GM19238 (cell line): ENCODE measurements around the gene MIEF2.

Experiments used
- DNase-seq: peaks from one replicate; pipeline ENCODE4 v3.0.0; 2011; ENCODE audit warnings: low spot score; ENCODE audit not compliant: insufficient read length

Gene MIEF2

DNA sequence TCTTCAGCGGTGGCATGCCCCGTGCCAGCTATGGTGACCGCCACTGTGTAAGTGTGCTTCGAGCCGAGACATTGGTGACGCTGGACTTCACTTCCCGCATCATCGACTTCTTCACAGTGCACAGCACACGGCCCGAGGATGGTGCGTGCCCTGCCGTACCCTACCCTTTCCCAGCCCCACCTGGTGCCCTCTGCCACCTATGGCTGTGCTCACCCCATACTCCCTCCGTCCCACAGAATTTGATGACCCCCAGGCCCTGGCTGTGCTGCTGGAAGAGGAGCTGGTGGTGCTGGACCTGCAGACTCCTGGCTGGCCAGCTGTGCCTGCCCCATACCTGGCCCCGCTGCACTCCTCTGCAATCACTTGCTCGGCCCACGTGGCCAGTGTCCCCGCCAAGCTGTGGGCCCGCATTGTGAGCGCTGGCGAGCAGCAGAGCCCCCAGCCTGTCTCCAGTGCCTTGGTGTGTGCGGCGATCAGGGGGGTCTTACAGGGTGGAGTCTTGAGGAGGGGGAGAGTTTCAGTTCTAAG, 25.5 kb upstream of the MIEF2 start:
- DNase-seq = no peak

DNA sequence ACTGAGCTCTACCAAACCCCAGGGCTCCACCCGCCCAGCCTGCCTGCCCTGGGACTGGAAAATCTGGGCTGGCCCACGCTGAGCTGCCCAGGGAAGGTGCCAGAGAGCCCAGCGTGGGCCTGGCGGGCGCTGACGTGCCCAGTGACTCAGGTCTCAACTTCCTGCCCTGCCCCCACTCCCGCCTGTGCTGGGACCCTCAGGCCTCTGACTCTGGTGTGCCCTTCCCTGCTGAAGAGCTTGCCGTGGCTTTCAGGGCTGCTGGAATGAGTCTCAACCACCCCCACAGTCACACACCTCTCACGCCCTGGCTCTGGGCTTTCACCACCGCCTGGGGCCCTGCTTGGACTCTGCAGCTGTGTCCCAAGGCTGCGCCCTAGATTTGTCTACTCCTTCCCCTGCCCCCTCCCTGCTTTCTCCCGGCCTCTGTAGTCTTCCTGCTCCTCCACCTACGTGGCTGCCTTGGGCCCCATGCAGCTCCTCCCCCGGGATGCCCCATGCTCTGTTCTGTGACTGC, 24.7 kb upstream of the MIEF2 start:
- no peak for DNase-seq

DNA sequence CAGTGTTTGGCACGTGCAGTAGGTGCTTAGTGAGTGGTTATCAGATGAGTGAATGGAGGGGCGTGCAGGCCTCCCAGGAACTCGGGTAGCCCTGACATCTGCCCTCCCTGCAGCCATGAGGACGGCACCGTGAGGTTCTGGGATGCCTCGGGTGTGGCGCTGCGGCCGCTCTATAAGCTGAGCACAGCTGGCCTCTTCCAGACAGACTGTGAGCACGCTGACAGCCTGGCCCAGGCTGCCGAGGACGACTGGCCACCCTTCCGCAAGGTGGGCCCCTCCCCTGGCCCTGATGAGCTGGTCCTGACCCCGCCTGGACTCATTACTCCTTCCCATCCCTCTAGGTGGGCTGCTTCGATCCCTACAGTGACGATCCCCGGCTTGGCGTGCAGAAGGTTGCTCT, 24.0 kb upstream of the MIEF2 start:
- no peak for DNase-seq

GRCh38 chr17:18237461-18237860, 23.0 kb upstream of the MIEF2 start:
- no peak for DNase-seq

DNA sequence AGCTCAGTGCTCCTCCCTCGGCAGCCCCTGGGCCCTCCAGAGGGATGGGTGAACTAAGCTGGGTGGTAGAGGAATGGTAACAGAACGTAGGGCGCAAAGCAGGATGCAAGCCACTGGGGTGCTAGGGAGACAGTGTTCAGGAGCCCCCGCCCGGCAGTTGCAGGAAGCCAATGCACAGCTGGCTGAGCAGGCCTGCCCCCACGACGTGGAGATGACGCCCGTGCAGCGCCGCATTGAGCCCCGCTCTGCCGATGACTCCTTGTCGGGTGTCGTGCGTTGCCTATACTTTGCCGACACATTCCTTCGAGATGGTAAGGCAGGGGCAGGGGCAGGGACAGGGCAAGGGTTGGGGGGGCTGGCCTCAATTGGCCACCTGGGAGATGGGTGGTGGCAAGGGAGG, 22.2 kb upstream of the MIEF2 start:
- no peak for DNase-seq

GRCh38 chr17:18240449-18240848, 20.0 kb upstream of the MIEF2 start:
- DNase-seq = no peak

DNA sequence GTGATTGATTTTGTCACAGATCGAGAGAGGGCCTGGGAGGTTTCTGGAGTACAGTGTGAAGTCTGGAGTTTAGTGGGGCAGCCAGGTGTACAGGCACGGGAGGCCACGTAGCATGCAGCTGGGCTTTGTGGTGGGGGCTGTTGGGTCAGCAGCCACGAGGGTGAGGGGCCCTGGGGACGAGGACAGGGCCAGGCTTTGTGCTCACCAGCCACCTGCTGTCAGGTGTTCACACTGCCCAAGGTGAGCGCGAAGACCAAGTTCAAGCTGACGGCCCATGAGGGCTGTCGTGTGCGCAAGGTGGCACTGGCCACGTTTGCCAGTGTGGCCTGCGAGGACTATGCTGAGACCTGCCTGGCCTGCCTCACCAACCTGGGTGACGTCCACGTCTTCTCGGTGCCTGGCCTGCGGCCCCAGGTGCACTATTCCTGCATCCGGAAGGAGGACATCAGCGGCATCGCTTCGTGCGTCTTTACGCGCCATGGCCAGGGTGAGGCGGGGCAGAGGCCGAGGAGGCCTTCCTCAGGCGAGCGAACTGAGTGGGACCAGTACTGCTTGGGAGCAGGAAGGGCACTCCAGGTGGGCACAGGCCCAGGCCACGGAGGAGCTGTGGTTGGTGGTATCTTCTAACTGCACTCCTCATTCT, 19.1 kb upstream of the MIEF2 start:
- no peak for DNase-seq

DNA sequence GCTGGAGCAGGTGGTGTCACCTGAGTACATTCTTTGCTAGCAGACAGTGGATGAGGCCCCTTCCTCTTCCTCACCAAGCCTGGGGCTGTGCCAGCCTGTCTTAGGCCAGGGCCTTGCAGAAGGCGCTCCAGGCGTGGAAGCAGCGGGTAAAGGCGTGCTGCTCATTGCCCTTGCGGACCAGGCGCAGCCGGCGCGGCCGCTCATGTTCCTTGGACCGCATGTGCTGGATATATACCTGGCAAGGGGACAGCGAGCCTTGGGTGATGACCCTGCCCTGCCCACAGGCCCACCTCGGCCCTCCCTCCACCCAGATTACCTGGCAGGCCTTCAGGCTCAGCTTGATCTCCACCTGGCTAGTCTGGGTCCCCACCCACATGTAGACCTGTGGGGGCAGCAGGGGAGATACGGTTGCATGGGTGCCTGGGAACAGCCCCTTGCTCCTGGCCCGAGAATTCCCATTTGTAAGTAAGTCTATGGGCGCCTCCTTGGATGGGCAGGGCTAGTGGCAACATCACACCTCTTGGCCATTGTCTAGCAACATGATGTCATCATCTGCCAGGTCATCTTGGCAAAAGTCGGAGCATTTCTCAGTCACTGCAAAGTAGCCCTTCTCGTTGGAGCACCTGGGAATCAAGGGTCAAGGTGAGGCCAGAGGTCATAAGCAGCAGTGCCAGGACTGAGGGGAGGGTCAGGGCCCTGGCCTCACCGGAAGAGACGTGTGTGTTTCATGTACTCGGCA, 15.3 kb upstream of the MIEF2 start:
- DNase-seq = no peak

DNA sequence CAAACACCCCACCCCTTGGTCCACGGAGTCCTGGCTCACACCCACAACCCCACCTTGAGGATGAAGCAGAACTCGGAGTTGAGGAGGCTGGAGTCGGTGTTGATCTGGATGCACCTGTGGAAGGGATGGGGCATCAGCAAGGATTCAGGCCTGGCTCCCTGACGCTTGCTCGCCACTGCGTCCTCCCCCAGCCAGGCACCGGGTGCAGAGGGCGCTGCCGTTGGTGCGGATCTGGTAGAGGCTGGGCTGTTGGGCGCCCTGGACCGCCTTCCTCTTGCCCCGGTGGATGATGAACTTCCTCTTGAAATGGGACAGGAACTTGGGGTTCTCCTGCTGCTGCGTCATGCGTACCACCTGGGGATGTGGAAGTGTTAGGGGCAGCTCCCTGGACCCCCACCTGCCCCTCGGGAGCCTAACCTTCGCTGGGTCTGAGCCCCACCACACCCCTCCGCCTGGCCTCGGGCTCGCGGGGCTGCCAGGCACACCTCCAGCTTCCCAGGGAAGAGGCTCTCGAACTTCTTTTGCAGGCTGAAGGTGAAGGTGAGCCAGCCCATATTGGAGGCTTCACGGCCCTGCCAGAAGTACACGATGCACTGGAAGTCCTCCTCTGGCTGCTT, 14.2 kb upstream of the MIEF2 start:
- no peak for DNase-seq

DNA sequence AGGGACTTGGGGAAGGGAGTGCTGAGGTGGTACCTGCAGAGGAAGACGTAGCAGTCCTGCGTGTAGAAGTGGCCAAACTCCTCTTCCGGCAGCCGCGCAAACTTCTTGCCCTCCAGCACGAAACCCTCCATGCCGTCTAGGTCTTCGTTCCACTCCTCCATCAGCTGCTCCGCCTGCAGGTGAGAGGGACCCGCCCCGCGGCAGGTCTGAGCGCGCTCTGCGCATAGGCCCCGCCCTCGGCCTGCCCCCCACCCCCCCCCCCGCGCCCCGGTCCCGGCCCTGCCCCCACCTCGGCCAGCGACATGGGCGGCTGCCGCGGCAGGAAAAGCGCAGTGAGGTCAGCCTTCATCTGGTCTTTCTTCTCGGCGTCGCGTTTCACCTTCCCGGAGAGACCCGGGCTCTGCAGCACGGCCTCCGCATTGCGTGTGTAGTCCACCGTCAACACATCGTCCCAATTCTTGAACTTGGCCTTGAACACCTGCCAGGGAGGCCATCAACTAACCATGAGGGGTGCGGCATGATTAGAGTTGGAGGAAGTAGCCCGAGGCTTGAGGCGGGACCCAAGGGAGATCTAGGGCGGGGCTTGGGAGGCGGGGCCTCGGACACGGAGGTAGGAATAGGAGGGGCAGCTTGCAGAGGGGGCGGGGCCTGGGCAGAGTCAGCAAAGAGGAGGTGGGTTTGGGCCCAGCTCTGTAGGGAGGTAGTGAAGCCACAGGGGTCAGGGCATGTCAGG, 13.4 kb upstream of the MIEF2 start:
- peak; percentile 38 for DNase-seq

DNA sequence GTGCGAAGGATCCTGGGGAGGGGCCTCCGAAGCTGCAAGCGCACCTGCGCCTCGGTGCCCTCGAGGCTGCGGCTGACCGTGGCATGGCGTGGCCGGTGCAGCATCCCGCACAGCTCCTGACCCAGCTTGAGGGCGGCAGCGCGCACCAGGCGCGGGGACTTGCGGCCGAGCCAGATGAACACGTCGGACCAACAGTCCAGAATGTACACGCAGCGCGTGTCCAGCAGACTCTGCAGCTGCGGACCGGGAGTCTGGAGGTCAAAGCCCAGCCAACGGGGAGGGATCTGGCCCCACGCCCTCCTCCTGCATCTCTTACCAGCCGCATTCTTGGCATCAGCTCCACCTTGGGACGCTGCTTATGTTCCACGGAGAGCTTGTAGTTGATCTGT, 12.9 kb upstream of the MIEF2 start:
- no peak for DNase-seq

- DNase-seq = peak; percentile 91
Measured at GRCh38 chr17:18248300-18248731, 12.1 kb upstream of the MIEF2 start.

DNA sequence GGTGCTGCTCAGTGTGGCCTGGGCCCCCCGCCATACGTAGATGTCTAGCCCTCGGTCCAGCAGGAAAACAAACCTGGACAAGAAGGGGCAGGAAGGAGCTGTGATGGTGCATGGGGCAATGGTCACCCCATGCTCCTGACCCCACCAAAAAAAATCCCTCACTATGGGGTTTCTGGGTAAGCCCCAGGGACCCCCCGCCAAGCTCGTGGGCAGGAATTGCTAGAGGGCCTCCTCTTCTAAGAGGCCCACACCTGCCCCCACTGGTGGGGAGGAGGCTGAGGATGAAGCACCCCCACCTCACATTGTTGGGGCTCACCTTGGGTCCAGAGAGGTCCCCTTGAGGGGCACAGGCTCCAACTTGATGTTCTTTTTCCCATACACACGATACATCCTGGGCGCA, 11.7 kb upstream of the MIEF2 start:
- no peak for DNase-seq

DNA sequence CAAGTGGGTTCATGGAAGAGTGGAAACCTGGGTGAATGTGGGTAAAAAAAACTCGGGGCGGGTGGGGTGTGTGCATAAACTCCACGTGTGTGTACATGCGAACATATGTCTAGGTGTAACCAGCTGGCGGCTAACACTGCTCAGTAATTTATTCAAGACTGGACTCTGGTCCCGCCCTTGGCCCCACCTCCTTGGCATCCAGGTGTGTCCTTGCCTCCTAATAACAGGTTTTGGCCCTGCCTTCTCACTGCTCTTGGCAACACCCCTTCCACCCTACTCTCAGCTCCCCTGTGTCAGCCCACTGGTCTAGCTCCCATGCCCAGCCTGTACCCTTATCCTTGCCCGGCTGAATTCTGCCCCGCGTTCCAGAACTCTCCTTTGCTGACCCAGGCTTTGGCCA, 10.2 kb upstream of the MIEF2 start:
- DNase-seq = no peak

GRCh38 chr17:18250708-18251107, 9.8 kb upstream of the MIEF2 start:
- no peak for DNase-seq

- DNase-seq = no peak
Measured at GRCh38 chr17:18251204-18251603, 9.3 kb upstream of the MIEF2 start.

DNA sequence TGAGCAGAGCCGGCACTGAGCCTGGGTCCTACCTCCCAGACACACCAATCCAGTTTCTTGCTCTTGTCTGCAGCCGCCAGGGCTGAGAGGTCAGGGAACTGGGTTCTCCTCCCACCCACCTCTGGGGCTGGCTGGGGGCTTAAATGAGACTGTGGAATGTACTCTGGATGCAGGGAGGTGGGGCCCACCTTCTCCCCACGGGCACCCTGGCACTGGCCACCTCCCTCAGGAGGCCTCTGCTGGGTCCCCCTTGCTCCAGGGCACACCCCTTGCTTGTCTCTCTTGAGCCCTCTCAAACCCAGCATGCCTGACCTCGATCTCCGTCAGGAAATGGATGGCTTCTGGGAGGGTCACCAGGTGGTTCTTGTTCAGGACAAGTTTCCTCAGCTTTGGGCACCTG, 8.3 kb upstream of the MIEF2 start:
- DNase-seq = no peak

GRCh38 chr17:18253187-18253884, 7.1 kb upstream of the MIEF2 start:
- no peak for DNase-seq

- DNase-seq = no peak
Measured at GRCh38 chr17:18253947-18254821, 6.3 kb upstream of the MIEF2 start.
